GM18511 (cell line): ENCODE data around the gene EDA.
"Not testable (repeated sequence)": the region's sequence is repeated elsewhere in the genome, so short reads cannot be mapped to it uniquely, and the experiment has no call there.

ENCODE experiments used
- ATAC-seq: cut with Tn5 transposase; IDR thresholded peaks from one replicate; pipeline ENCODE4 v1.9.1; 2021; ENCODE audit warnings: mild to moderate bottlenecking, moderate library complexity; ENCODE audit not compliant: unreplicated experiment

The EDA gene

GRCh38 chrX:69948276-69948797 lies 332.4 kb downstream of the EDA start:
- no peak for ATAC-seq

- ATAC-seq, result no peak
These were observed 335.8 kb downstream of the EDA start for GRCh38 chrX:69951753-69952152.

GRCh38 chrX:69959712-69960111 lies 343.8 kb downstream of the EDA start:
- ATAC-seq, result no peak

GRCh38 chrX:69961365-69962072 lies 345.6 kb downstream of the EDA start:
- no peak for ATAC-seq

GRCh38 chrX:69968950-69969349 lies 353.0 kb downstream of the EDA start:
- ATAC-seq, result no peak

- ATAC-seq, result no peak
These were observed 353.5 kb downstream of the EDA start for GRCh38 chrX:69969460-69969859.

GRCh38 chrX:69987691-69988090 lies 371.8 kb downstream of the EDA start:
- no peak for ATAC-seq

- no peak for ATAC-seq
These were observed 373.1 kb downstream of the EDA start for GRCh38 chrX:69988955-69989394.

GRCh38 chrX:69991685-69992084 lies 375.8 kb downstream of the EDA start:
- no peak for ATAC-seq

- no peak for ATAC-seq
These were observed 377.6 kb downstream of the EDA start for GRCh38 chrX:69993494-69993893.

GRCh38 chrX:69995362-69996112 lies 379.6 kb downstream of the EDA start:
- no peak for ATAC-seq

GRCh38 chrX:69996113-69996468 lies 380.2 kb downstream of the EDA start:
- no peak for ATAC-seq

GRCh38 chrX:69998299-69998698 lies 382.4 kb downstream of the EDA start:
- ATAC-seq, result not testable (repeated sequence)

GRCh38 chrX:70001269-70001668 lies 385.4 kb downstream of the EDA start:
- ATAC-seq, result no peak

GRCh38 chrX:70001708-70002341 lies 385.9 kb downstream of the EDA start:
- ATAC-seq, result no peak

GRCh38 chrX:70007946-70008345 lies 392.0 kb downstream of the EDA start:
- ATAC-seq, result no peak

GRCh38 chrX:70009049-70009448 lies 393.1 kb downstream of the EDA start:
- no peak for ATAC-seq

- no peak for ATAC-seq
These were observed 394.1 kb downstream of the EDA start for GRCh38 chrX:70009970-70010369.

GRCh38 chrX:70012756-70013155 lies 396.8 kb downstream of the EDA start:
- no peak for ATAC-seq

GRCh38 chrX:70013466-70014381 lies 397.8 kb downstream of the EDA start:
- no peak for ATAC-seq

GRCh38 chrX:70016513-70016912 lies 400.6 kb downstream of the EDA start:
- no peak for ATAC-seq
